COLO668 (cell line): Measurements from ENCODE around the gene SMIM24.
"Not testable (repeated sequence)": the region's sequence is repeated elsewhere in the genome, so short reads cannot be mapped to it uniquely, and the experiment has no call there.

Experiments
- DNase-seq: peaks from one replicate; lab custom pipeline; 2025; ENCODE audit not compliant: unreplicated experiment; lab: John Stamatoyannopoulos, UW

SMIM24 gene

GRCh38 chr19:3440082-3440481, 40.2 kb downstream of the SMIM24 start:
- peak; percentile 22 for DNase-seq

- DNase-seq = peak; percentile 97
Measured at GRCh38 chr19:3434630-3435553, 45.4 kb downstream of the SMIM24 start.

GRCh38 chr19:3433805-3434540, 46.4 kb downstream of the SMIM24 start:
- no peak for DNase-seq

GRCh38 chr19:3433313-3433712, 47.0 kb downstream of the SMIM24 start:
- DNase-seq = no peak

- DNase-seq = no peak
Measured at GRCh38 chr19:3431760-3432397, 48.4 kb downstream of the SMIM24 start.

- DNase-seq = not testable (repeated sequence)
Measured at GRCh38 chr19:3430366-3430680, 50.0 kb downstream of the SMIM24 start.

- DNase-seq = no peak
Measured at GRCh38 chr19:3426433-3426832, 53.9 kb downstream of the SMIM24 start.
